Astrocyte (in vitro differentiated cells and primary cell): ENCODE results near the gene RYR2.

Experiments used
- EZH2 ChIP-seq: IDR thresholded peaks from 2 replicates; pipeline ENCODE4 v1.6.1; 2012; ENCODE audit warnings: mild to moderate bottlenecking, low read length, inconsistent platforms; ENCODE audit not compliant: insufficient read depth
- TF ChIP-seq, protein P1 (sequence below): IDR thresholded peaks from 2 replicates; pipeline ENCODE4 v1.5.1; 2011; ENCODE audit warnings: low read depth, mild to moderate bottlenecking, inconsistent platforms, low read length, moderate library complexity; ENCODE audit not compliant: insufficient read depth

DNA sequence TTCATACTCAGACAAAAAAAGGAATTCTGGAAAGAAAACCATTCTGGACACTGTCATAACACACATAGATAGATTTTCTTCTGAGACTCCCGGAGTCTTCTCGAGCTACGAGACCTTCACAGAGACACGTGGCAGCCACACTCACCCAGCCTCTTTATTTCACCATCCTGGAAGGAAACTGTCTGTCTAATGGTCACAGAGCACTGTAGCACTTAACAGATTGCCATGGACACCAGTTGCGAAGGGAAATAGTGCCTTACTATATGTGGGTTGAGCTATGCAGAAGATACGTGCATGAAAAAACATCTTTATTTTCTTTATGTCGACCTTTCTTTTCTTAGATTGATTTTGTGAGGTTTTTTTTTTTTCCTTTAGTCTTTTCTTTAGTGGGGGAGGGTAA is 790.9 kb downstream of the RYR2 start:
- TF ChIP-seq, protein P1, sequence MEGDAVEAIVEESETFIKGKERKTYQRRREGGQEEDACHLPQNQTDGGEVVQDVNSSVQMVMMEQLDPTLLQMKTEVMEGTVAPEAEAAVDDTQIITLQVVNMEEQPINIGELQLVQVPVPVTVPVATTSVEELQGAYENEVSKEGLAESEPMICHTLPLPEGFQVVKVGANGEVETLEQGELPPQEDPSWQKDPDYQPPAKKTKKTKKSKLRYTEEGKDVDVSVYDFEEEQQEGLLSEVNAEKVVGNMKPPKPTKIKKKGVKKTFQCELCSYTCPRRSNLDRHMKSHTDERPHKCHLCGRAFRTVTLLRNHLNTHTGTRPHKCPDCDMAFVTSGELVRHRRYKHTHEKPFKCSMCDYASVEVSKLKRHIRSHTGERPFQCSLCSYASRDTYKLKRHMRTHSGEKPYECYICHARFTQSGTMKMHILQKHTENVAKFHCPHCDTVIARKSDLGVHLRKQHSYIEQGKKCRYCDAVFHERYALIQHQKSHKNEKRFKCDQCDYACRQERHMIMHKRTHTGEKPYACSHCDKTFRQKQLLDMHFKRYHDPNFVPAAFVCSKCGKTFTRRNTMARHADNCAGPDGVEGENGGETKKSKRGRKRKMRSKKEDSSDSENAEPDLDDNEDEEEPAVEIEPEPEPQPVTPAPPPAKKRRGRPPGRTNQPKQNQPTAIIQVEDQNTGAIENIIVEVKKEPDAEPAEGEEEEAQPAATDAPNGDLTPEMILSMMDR, result no peak
- TF ChIP-seq EZH2, result no peak
